Measurements from ENCODE around the gene MCF2L2.

Gene MCF2L2

GRCh38 chr3:183360971-183361624 is 67.3 kb downstream of the MCF2L2 start:
- DNase-seq, result no peak

- DNase-seq, result no peak
Measured at GRCh38 chr3:183359036-183359435, 69.4 kb downstream of the MCF2L2 start.

- DNase-seq, result no peak
Measured at GRCh38 chr3:183357564-183358079, 70.8 kb downstream of the MCF2L2 start.

GRCh38 chr3:183356920-183357319 is 71.5 kb downstream of the MCF2L2 start:
- DNase-seq, result no peak

- no peak for DNase-seq
Measured at GRCh38 chr3:183354874-183355273, 73.5 kb downstream of the MCF2L2 start.

GRCh38 chr3:183354325-183354831 is 74.0 kb downstream of the MCF2L2 start:
- no peak for DNase-seq

GRCh38 chr3:183353421-183353820 is 75.0 kb downstream of the MCF2L2 start:
- DNase-seq, result no peak

- DNase-seq, result no peak
Measured at GRCh38 chr3:183350164-183350563, 78.3 kb downstream of the MCF2L2 start.

GRCh38 chr3:183349421-183350157 is 78.8 kb downstream of the MCF2L2 start:
- no peak for DNase-seq

GRCh38 chr3:183342824-183343223 is 85.6 kb downstream of the MCF2L2 start:
- no peak for DNase-seq

GRCh38 chr3:183341545-183342288 is 86.7 kb downstream of the MCF2L2 start:
- no peak for DNase-seq

- DNase-seq, result no peak
Measured at GRCh38 chr3:183340222-183340621, 88.2 kb downstream of the MCF2L2 start.

- no peak for DNase-seq
Measured at GRCh38 chr3:183339461-183340086, 88.8 kb downstream of the MCF2L2 start.

GRCh38 chr3:183338520-183338919 is 89.9 kb downstream of the MCF2L2 start:
- no peak for DNase-seq

- no peak for DNase-seq
Measured at GRCh38 chr3:183332487-183332886, 95.9 kb downstream of the MCF2L2 start.

- DNase-seq, result no peak
Measured at GRCh38 chr3:183331498-183331897, 96.9 kb downstream of the MCF2L2 start.

- DNase-seq, result no peak
Measured at GRCh38 chr3:183330881-183331280, 97.5 kb downstream of the MCF2L2 start.

- DNase-seq, result no peak
Measured at GRCh38 chr3:183329543-183329942, 98.9 kb downstream of the MCF2L2 start.

GRCh38 chr3:183328823-183329222 is 99.6 kb downstream of the MCF2L2 start:
- DNase-seq, result peak; percentile 1 to 42

GRCh38 chr3:183328164-183328563 is 100.3 kb downstream of the MCF2L2 start:
- no peak for DNase-seq

- no peak for DNase-seq
Measured at GRCh38 chr3:183327343-183327742, 101.1 kb downstream of the MCF2L2 start.

GRCh38 chr3:183324083-183324482 is 104.3 kb downstream of the MCF2L2 start:
- no peak for DNase-seq

GRCh38 chr3:183319371-183319770 is 109.0 kb downstream of the MCF2L2 start:
- DNase-seq, result no peak

Data from SW 1271 (cell line).